HG03460 (cell line): ENCODE data around the gene GSTT4.
A peak's percentile ranks its signal among the peaks of the same experiment; 100 is the strongest.
"Not testable (repeated sequence)": the region's sequence is repeated elsewhere in the genome, so short reads cannot be mapped to it uniquely, and the experiment has no call there.

ENCODE experiments used
- ATAC-seq: cut with Tn5 transposase; IDR thresholded peaks from one replicate; pipeline ENCODE4 v1.9.1; 2021; ENCODE audit not compliant: unreplicated experiment

The GSTT4 gene

GRCh38 chr22:23989583-23990244 is 15.5 kb downstream of the GSTT4 start:
- not testable (repeated sequence) for ATAC-seq

GRCh38 chr22:23986538-23987178 is 18.6 kb downstream of the GSTT4 start:
- not testable (repeated sequence) for ATAC-seq

- not testable (repeated sequence) for ATAC-seq
These were observed 19.2 kb downstream of the GSTT4 start for GRCh38 chr22:23986089-23986488.

GRCh38 chr22:23984430-23984829 is 20.8 kb downstream of the GSTT4 start:
- ATAC-seq: no peak

- ATAC-seq: not testable (repeated sequence)
These were observed 24.7 kb downstream of the GSTT4 start for GRCh38 chr22:23980567-23980966.

- ATAC-seq: not testable (repeated sequence)
These were observed 25.6 kb downstream of the GSTT4 start, which contains the start of gene GSTT2 for GRCh38 chr22:23979557-23980240. GSTT2 (plus strand) TSS chr22:23980134.

- not testable (repeated sequence) for ATAC-seq
These were observed 27.9 kb downstream of the GSTT4 start for GRCh38 chr22:23977304-23977703.

- ATAC-seq: not testable (repeated sequence)
These were observed 30.4 kb downstream of the GSTT4 start for GRCh38 chr22:23974836-23975352.

GRCh38 chr22:23974345-23974744 is 30.9 kb downstream of the GSTT4 start, which contains the start of gene DDT:
DDT (minus strand) TSS chr22:23974441; CDS start chr22:23974414, 27 bp downstream.
- peak; percentile 86 for ATAC-seq

GRCh38 chr22:23971927-23972326 is 33.3 kb downstream of the GSTT4 start:
- ATAC-seq: not testable (repeated sequence)

- no peak for ATAC-seq
These were observed 34.3 kb downstream of the GSTT4 start for GRCh38 chr22:23970816-23971486.

GRCh38 chr22:23970201-23970641 is 35.0 kb downstream of the GSTT4 start:
- no peak for ATAC-seq

GRCh38 chr22:23969071-23969470 is 36.2 kb downstream of the GSTT4 start:
- no peak for ATAC-seq

- peak; percentile 88 for ATAC-seq
These were observed 38.7 kb downstream of the GSTT4 start, which contains the start of gene DDTL for GRCh38 chr22:23966568-23966967. DDTL (plus strand) TSS chr22:23966888; CDS start chr22:23966915, 27 bp downstream.

- not testable (repeated sequence) for ATAC-seq
These were observed 39.2 kb downstream of the GSTT4 start for GRCh38 chr22:23966094-23966493.

- ATAC-seq: not testable (repeated sequence)
These were observed 44.0 kb downstream of the GSTT4 start, which contains the start of gene GSTT2B for GRCh38 chr22:23961084-23961771. GSTT2B (minus strand) TSS chr22:23961195; CDS start chr22:23961131, 64 bp downstream.

GRCh38 chr22:23956301-23956900 is 48.9 kb downstream of the GSTT4 start:
- not testable (repeated sequence) for ATAC-seq

- ATAC-seq: not testable (repeated sequence)
These were observed 49.4 kb downstream of the GSTT4 start for GRCh38 chr22:23955886-23956285.

GRCh38 chr22:23954991-23955305 is 50.3 kb downstream of the GSTT4 start:
- not testable (repeated sequence) for ATAC-seq
